Left lung (tissue), 10 donors: ENCODE results near the gene OR4D10. TPM values are rescaled to one million over a fixed set of nuclear protein-coding genes. Genes with fewer than 3 reads are reported as not detected.

Experiments used
- ATAC-seq: fragments of 200-7000 bp; cut with Tn5 transposase; one replicate; pipeline ENCODE4 v1.9.1; 2020; ENCODE audit warnings: moderate library complexity
- DNase-seq, 4 donors: peaks; one replicate each; pipeline ENCODE4 v3.0.0-alpha.2; 2013 to 2020
- H3K27ac ChIP-seq, 2 donors: fragments of 200-600 bp; sonication (generic) in 1 of 2; one replicate each; pipeline versions ENCODE4 v1.5.0 to v1.8.0; 2020 to 2021
- H3K27me3 ChIP-seq, 2 donors: fragments of 200-600 bp; sonication (generic) in 1 of 2; one replicate each; pipeline versions ENCODE4 v1.5.0 to v1.8.0; 2020 to 2021
- H3K36me3 ChIP-seq, 2 donors: fragments of 200-600 bp; sonication (generic) in 1 of 2; one replicate each; pipeline versions ENCODE4 v1.5.0 to v1.8.0; 2020 to 2021
- H3K4me1 ChIP-seq, 2 donors: fragments of 200-600 bp; one replicate each; pipeline ENCODE4 v1.8.0; 2021
- H3K4me3 ChIP-seq, 2 donors: fragments of 200-600 bp; sonication (generic) in 1 of 2; one replicate each; pipeline versions ENCODE4 v1.5.0 to v1.8.0; 2020 to 2021; ENCODE audit warnings: mild to moderate bottlenecking in 1 of 2
- H3K9me3 ChIP-seq, 2 donors: fragments of 200-600 bp; sonication (generic) in 1 of 2; one replicate each; pipeline versions ENCODE4 v1.5.0 to v1.8.0; 2020 to 2021
- intact Hi-C, 2 donors: fragments of 100-400 bp; cut with DNase I; formaldehyde crosslinking; loops; one replicate each; pipeline versions ENCODE4 v1.11.2 to v1.14.2; 2022
- polyA plus RNA-seq, 6 donors: library from polyadenylated mRNA; unstranded; fragments of 120-200 nt; gene quantifications; one replicate each; pipeline ENCODE4 v1.2.1, GENCODE V29; 2013; ENCODE audit not compliant: insufficient read length in 6 of 6
- total RNA-seq, 2 donors: library from RNA; stranded (reverse); fragmentation: NEBNext Ultra II Directional; extraction: Animal tissue kit (Norgen Biotek cat#: 25700); gene quantifications; one replicate each; pipeline ENCODE4 v1.2.1, GENCODE V29; 2021
- TF ChIP-seq, protein P1 (sequence below), 2 donors: fragments of 200-600 bp; sonication (generic) in 1 of 2; IDR thresholded peaks; one replicate each; pipeline versions ENCODE4 v1.5.0 to v1.8.0; 2021; ENCODE audit warnings: antibody characterized with exemption in 2 of 2
- donor health status: DM: no; HTN: yes; CAD: no.
- donor health status: DM: no; HTN: no; CAD: no.

Gene OR4D10
- total and polyA plus RNA-seq, 8 donors: not detected

DNA sequence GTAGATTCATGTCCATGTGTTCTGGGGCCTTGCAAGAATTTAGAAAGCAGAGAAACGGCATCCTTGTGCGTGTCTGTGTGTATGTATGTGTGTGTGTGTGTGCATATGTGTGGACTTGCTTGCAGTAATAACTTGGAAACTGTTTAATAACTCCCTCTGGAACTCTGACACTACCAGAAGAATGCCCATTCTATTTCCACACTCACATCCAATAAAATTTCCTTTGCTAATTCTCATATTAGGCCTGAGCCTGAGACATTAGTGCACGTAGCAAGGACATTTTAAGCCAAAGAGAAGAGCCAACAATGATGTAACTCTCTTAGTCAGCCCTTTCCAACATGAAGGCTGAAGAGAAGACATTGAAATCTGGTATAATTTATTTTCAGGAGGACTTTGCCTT, 13.2 kb upstream of the OR4D10 start:
- no peaks in the 10 kb centered on the region for H3K27me3 ChIP-seq
- DNase-seq (no peak), ATAC-seq (no peak)
- intact Hi-C loops: no loop called here
- TF ChIP-seq, protein P1, sequence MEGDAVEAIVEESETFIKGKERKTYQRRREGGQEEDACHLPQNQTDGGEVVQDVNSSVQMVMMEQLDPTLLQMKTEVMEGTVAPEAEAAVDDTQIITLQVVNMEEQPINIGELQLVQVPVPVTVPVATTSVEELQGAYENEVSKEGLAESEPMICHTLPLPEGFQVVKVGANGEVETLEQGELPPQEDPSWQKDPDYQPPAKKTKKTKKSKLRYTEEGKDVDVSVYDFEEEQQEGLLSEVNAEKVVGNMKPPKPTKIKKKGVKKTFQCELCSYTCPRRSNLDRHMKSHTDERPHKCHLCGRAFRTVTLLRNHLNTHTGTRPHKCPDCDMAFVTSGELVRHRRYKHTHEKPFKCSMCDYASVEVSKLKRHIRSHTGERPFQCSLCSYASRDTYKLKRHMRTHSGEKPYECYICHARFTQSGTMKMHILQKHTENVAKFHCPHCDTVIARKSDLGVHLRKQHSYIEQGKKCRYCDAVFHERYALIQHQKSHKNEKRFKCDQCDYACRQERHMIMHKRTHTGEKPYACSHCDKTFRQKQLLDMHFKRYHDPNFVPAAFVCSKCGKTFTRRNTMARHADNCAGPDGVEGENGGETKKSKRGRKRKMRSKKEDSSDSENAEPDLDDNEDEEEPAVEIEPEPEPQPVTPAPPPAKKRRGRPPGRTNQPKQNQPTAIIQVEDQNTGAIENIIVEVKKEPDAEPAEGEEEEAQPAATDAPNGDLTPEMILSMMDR (IDR thresholded peaks at IDR 0.05): no peak
- H3K9me3 ChIP-seq: no peaks in the 10 kb centered on the region
- no peak overlapping the region for H3K4me3 ChIP-seq
- no peak overlapping the region for H3K27ac ChIP-seq
- H3K36me3 ChIP-seq: no peaks in the 10 kb centered on the region
- no peaks in the 10 kb centered on the region for H3K4me1 ChIP-seq

DNA sequence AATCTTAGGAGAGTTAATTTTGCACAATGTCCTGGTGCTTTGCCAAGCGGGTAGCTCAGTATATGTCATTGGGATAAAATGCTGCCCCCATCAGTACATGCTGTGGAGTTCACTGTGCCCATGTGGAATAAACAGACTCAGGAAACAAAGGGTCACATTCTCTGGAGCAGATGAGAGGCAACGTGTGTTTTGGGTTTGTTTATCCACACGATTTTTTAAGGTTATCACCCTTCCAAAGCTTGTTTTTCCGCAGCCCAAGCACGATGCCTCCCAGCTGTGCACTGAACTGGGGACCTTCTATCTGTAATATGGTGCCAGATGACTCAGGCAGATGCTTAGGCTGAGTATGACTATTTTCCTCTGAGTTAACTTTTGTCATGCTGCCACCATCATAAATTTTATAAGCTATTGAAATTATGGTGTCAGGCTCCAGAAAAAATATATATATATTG, 9.9 kb upstream of the OR4D10 start:
- intact Hi-C loops: no loop called here
- Histone ChIP-seq H3K36me3 (no peaks in the 10 kb centered on the region), H3K4me1 (no peaks in the 10 kb centered on the region), H3K9me3 (no peaks in the 10 kb centered on the region), H3K27me3 (no peaks in the 10 kb centered on the region), H3K4me3 (no peak overlapping the region), H3K27ac (no peak overlapping the region)
- TF ChIP-seq, protein P1 (IDR thresholded peaks at IDR 0.05): no peak
- DNase-seq (peak in 1 of 4 donors; percentile 19), ATAC-seq (peak; percentile 30)

GRCh38 chr11:59475176-59475575, 2.1 kb downstream of the OR4D10 start:
- Histone ChIP-seq H3K36me3 (no peaks in the 10 kb centered on the region), H3K27ac (no peak overlapping the region), H3K4me1 (no peaks in the 10 kb centered on the region), H3K4me3 (no peak overlapping the region), H3K27me3 (no peaks in the 10 kb centered on the region), H3K9me3 (no peaks in the 10 kb centered on the region)
- intact Hi-C loops: no loop called here
- TF ChIP-seq, protein P1 (IDR thresholded peaks at IDR 0.05): no peak
- ATAC-seq (no peak), DNase-seq (peak in 1 of 4 donors; percentile 12)

- Histone ChIP-seq H3K27ac (no peak overlapping the region), H3K9me3 (no peaks in the 10 kb centered on the region), H3K36me3 (no peaks in the 10 kb centered on the region), H3K4me3 (no peak overlapping the region), H3K4me1 (no peaks in the 10 kb centered on the region), H3K27me3 (no peaks in the 10 kb centered on the region)
- no peak for DNase-seq
- intact Hi-C loops: no loop called here
- no peak for ATAC-seq
- TF ChIP-seq, protein P1 (IDR thresholded peaks at IDR 0.05): no peak
Measured at GRCh38 chr11:59479906-59480305, 6.8 kb downstream of the OR4D10 start.

GRCh38 chr11:59480359-59480758, 7.2 kb downstream of the OR4D10 start:
- TF ChIP-seq, protein P1 (IDR thresholded peaks at IDR 0.05): no peak
- DNase-seq (no peak), ATAC-seq (no peak)
- Histone ChIP-seq H3K27ac (no peak overlapping the region), H3K27me3 (no peaks in the 10 kb centered on the region), H3K4me3 (no peak overlapping the region), H3K9me3 (no peaks in the 10 kb centered on the region), H3K4me1 (no peaks in the 10 kb centered on the region), H3K36me3 (no peaks in the 10 kb centered on the region)
- intact Hi-C loops: no loop called here
